H9 (cell line): ENCODE results near the gene GAN. TPM values are rescaled to one million over a fixed set of nuclear protein-coding genes. Genes with fewer than 3 reads are reported as not detected.

ENCODE experiments used
- DNase-seq: peaks from one replicate; pipeline ENCODE4 v3.0.0-alpha.2; 2017
- H2AFZ ChIP-seq: one replicate; pipeline ENCODE4 v1.6.1; 2013; ENCODE audit warnings: mild to moderate bottlenecking, low read length, control low read depth, moderate library complexity
- H2AK5ac ChIP-seq: 2 replicates; pipeline ENCODE4 v1.6.1; 2013; ENCODE audit warnings: low read length, control low read depth, mixed read lengths; ENCODE audit not compliant: insufficient read length
- H2BK120ac ChIP-seq: one replicate; pipeline ENCODE4 v1.6.1; 2013; ENCODE audit warnings: low read depth, mild to moderate bottlenecking, low read length, control low read depth, inconsistent platforms; ENCODE audit not compliant: poor library complexity, severe bottlenecking
- H2BK12ac ChIP-seq: 2 replicates; pipeline ENCODE4 v1.6.1; 2013; ENCODE audit warnings: low read length, control low read depth, mixed read lengths, low read depth; ENCODE audit not compliant: insufficient read length
- H2BK15ac ChIP-seq: 2 replicates; pipeline ENCODE4 v1.6.1; 2013; ENCODE audit warnings: low read depth, low read length, control low read depth
- H2BK20ac ChIP-seq: one replicate; pipeline ENCODE4 v1.6.1; 2013; ENCODE audit warnings: low read depth, mild to moderate bottlenecking, low read length, control low read depth, inconsistent platforms; ENCODE audit not compliant: poor library complexity, severe bottlenecking
- H2BK5ac ChIP-seq: 2 replicates; pipeline ENCODE4 v1.6.1; 2013; ENCODE audit warnings: low read length, control low read depth, mixed read lengths; ENCODE audit not compliant: insufficient read length
- H3K14ac ChIP-seq: 2 replicates; pipeline ENCODE4 v1.6.1; 2013; ENCODE audit warnings: low read length, control low read depth; ENCODE audit not compliant: insufficient read depth
- H3K18ac ChIP-seq: 2 replicates; pipeline ENCODE4 v1.6.1; 2013; ENCODE audit warnings: low read depth, mild to moderate bottlenecking, mixed read lengths, low read length, control low read depth; ENCODE audit not compliant: insufficient read length
- H3K23ac ChIP-seq: 2 replicates; pipeline ENCODE4 v1.6.1; 2013; ENCODE audit warnings: low read length, control low read depth, mixed read lengths, low read depth; ENCODE audit not compliant: insufficient read length
- H3K23me2 ChIP-seq: 2 replicates; pipeline ENCODE4 v1.6.1; 2013; ENCODE audit warnings: low read depth, mild to moderate bottlenecking, mixed read lengths, low read length, control low read depth; ENCODE audit not compliant: insufficient read length, poor library complexity, severe bottlenecking
- H3K27ac ChIP-seq: 2 replicates; pipeline ENCODE4 v1.5.1; 2013; ENCODE audit warnings: low read length, control low read depth, mixed read lengths, low read depth; ENCODE audit not compliant: insufficient read length
- H3K27me3 ChIP-seq: 2 replicates; pipeline ENCODE4 v1.6.1; 2013; ENCODE audit warnings: low read length, control low read depth, inconsistent platforms; ENCODE audit not compliant: insufficient read depth
- H3K4ac ChIP-seq: 2 replicates; pipeline ENCODE4 v1.6.1; 2013; ENCODE audit warnings: low read depth, mild to moderate bottlenecking, control low read depth, inconsistent platforms, low read length, moderate library complexity
- H3K4me1 ChIP-seq: 2 replicates; pipeline ENCODE4 v1.6.1; 2013; ENCODE audit warnings: low read length, control low read depth, inconsistent platforms; ENCODE audit not compliant: insufficient read depth
- H3K4me2 ChIP-seq: 2 replicates; pipeline ENCODE4 v1.6.1; 2013; ENCODE audit warnings: low read length, control low read depth, mixed read lengths; ENCODE audit not compliant: insufficient read length, insufficient read depth
- H3K56ac ChIP-seq: 2 replicates; pipeline ENCODE4 v1.6.1; 2013; ENCODE audit warnings: low read depth, mild to moderate bottlenecking, mixed read lengths, low read length, control low read depth; ENCODE audit not compliant: insufficient read length
- H3K79me1 ChIP-seq: 2 replicates; pipeline ENCODE4 v1.6.1; 2013; ENCODE audit warnings: low read depth, mild to moderate bottlenecking, moderate library complexity, low read length, control low read depth, inconsistent platforms; ENCODE audit not compliant: insufficient read depth, poor library complexity, severe bottlenecking
- H3K79me2 ChIP-seq: 2 replicates; pipeline ENCODE4 v1.6.1; 2013; ENCODE audit warnings: low read length, control low read depth, inconsistent platforms; ENCODE audit not compliant: insufficient read depth
- H3K9ac ChIP-seq: 2 replicates; pipeline ENCODE4 v1.6.1; 2013; ENCODE audit warnings: low read length, control low read depth, mixed read lengths; ENCODE audit not compliant: insufficient read length; ENCODE audit errors: extremely low read depth
- H3K9me3 ChIP-seq: one replicate; pipeline ENCODE4 v1.6.1; 2013; ENCODE audit warnings: low read depth, low read length, inconsistent platforms; ENCODE audit not compliant: control insufficient read depth
- H3T11ph ChIP-seq: one replicate; pipeline ENCODE4 v1.6.1; 2013; ENCODE audit warnings: mild to moderate bottlenecking, low read length, control low read depth, inconsistent platforms
- H4K20me1 ChIP-seq: one replicate; pipeline ENCODE4 v1.6.1; 2013; ENCODE audit not compliant: control insufficient read depth, insufficient read length, insufficient read depth
- H4K5ac ChIP-seq: 2 replicates; pipeline ENCODE4 v1.6.1; 2013; ENCODE audit warnings: low read depth, mild to moderate bottlenecking, mixed read lengths, low read length, control low read depth; ENCODE audit not compliant: insufficient read length
- H4K8ac ChIP-seq: replicated peaks from 2 replicates; pipeline ENCODE4 v1.6.1; 2013; ENCODE audit warnings: low read length, control low read depth, mixed read lengths, low read depth; ENCODE audit not compliant: insufficient read length
- H4K91ac ChIP-seq: 2 replicates; pipeline ENCODE4 v1.6.1; 2013; ENCODE audit warnings: low read depth, mild to moderate bottlenecking, moderate library complexity, mixed read lengths, low read length, control low read depth; ENCODE audit not compliant: insufficient read length
- H3K27ac Mint-ChIP-seq, 3 experiments: 2 replicates in 2 of 3; 3 replicates in 1 of 3; pipeline ENCODE4 v1.8.0; 2020 to 2021; ENCODE audit warnings: mixed read lengths in 3 of 3, mild to moderate bottlenecking in 1 of 3, moderate library complexity in 1 of 3
- H3K27me3 Mint-ChIP-seq: 2 replicates; pipeline ENCODE4 v1.8.0; 2021; ENCODE audit warnings: low read depth, mild to moderate bottlenecking, moderate library complexity, mixed read lengths
- H3K36me3 Mint-ChIP-seq, 3 experiments: 2 replicates in 2 of 3; 3 replicates in 1 of 3; pipeline ENCODE4 v1.8.0; 2020 to 2021; ENCODE audit warnings: low read depth in 3 of 3, mixed read lengths in 3 of 3; ENCODE audit not compliant: insufficient read depth in 1 of 3
- H3K4me1 Mint-ChIP-seq, 2 experiments: 2 replicates each; pipeline ENCODE4 v1.8.0; 2020; ENCODE audit warnings: mixed read lengths in 2 of 2
- H3K4me3 Mint-ChIP-seq, 2 experiments: 2 replicates in 1 of 2; 3 replicates in 1 of 2; pipeline ENCODE4 v1.8.0; 2020 to 2021; ENCODE audit warnings: mild to moderate bottlenecking in 2 of 2, mixed read lengths in 2 of 2, moderate library complexity in 1 of 2
- H3K9me3 Mint-ChIP-seq, 2 experiments: 2 replicates in 1 of 2; 3 replicates in 1 of 2; pipeline ENCODE4 v1.8.0; 2020; ENCODE audit warnings: mild to moderate bottlenecking in 2 of 2, mixed read lengths in 2 of 2, moderate library complexity in 1 of 2
- CTCF ChIP-seq: fragments of 200-600 bp; sonication (generic); conservative IDR thresholded peaks from 3 replicates; pipeline ENCODE4 v1.8.0; 2021; ENCODE audit warnings: antibody characterized with exemption, mild to moderate bottlenecking
- WGBS: extraction: QIAGEN DNeasy Blood & Tissue Kit; methylation state at CpG from one replicate; pipeline ENCODE4 v1.1.7; 2013; ENCODE audit warnings: missing lambda C conversion rate, low lambda C conversion rate, mixed read lengths; ENCODE audit not compliant: insufficient read length; ENCODE audit errors: extremely low coverage; 5-methylcytosine and 5-hydroxymethylcytosine counted together
- total RNA-seq: library from RNA; stranded (reverse); gene quantifications from 2 replicates; pipeline ENCODE4 v1.2.1, GENCODE V29; 2021

The GAN gene
- total RNA-seq, 1 experiment from 2014 or later = 20.9 TPM

GRCh38 chr16:81421126-81421525 lies 106.4 kb downstream of the GAN start:
- Histone ChIP-seq H3K9me3 (no peaks in the 10 kb centered on the region), H3K27me3 (no peaks in the 10 kb centered on the region), H2AFZ (no peak overlapping the region), H4K5ac (no peak overlapping the region), H3K14ac (no peak overlapping the region), H3K18ac (no peak overlapping the region), H2AK5ac (no peak overlapping the region), H3K4me2 (no peak overlapping the region), H4K91ac (no peak overlapping the region), H4K20me1 (no peaks in the 10 kb centered on the region), H3K4ac (no peak overlapping the region), H3K27ac (no peak overlapping the region), H2BK12ac (no peak overlapping the region), H3K23ac (no peak overlapping the region), H3K56ac (no peak overlapping the region), H2BK120ac (no peak overlapping the region), H3K9ac (no peak overlapping the region), H2BK5ac (no peak overlapping the region), H4K8ac (no peak overlapping the region), H3K23me2 (no peaks in the 10 kb centered on the region), H2BK20ac (no peak overlapping the region), H3K79me1 (no peaks in the 10 kb centered on the region), H2BK15ac (no peak overlapping the region), H3K4me1 (no peaks in the 10 kb centered on the region), H3T11ph (no peak overlapping the region), H3K79me2 (no peaks in the 10 kb centered on the region)
- Mint-ChIP-seq H3K9me3 (peaks cover 0 to 6% of the 10 kb centered on the region in 2 experiments; a peak in 2 of 5 replicates), H3K4me1 (peaks cover 6% of the 10 kb centered on the region in 2 experiments; a peak in 2 of 4 replicates), H3K27me3 (no peaks in the 10 kb centered on the region), H3K36me3 (no peaks in the 10 kb centered on the region), H3K4me3 (no peak overlapping the region), H3K27ac (no peak overlapping the region)
- no peak for TF ChIP-seq CTCF
- no peak for DNase-seq
- WGBS = no CpG with 5 or more reads among the region's 2 CpGs
